T-helper 22 cell (primary cell): ENCODE measurements around the gene VSIG8.
A peak's percentile ranks its signal among the peaks of the same experiment; 100 is the strongest.

Source experiments
- DNase-seq: peaks from one replicate; pipeline ENCODE4 v3.0.0-alpha.2; 2020; ENCODE audit warnings: low read depth

The VSIG8 gene

DNA sequence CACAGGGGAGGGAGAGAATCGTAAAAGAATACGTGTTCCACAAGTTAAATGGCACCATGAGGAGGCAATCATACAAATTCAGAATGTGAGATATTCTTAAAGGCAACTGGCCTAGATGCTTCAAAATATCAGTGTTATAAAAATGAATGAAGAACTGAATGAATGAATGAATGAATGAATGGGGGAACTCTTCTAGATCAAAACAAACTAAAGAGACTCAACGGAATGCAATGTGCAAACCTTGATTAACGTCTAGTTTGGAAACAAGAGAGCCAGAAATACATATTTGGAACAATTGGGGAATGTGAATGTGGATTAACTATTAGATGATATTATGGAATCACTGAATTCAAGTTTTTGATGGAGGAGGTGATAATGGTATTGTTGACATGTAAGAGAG, 20.7 kb upstream of the VSIG8 start:
- no peak for DNase-seq

GRCh38 chr1:159882527-159882862, 20.0 kb upstream of the VSIG8 start:
- no peak for DNase-seq

GRCh38 chr1:159881622-159882526, 19.4 kb upstream of the VSIG8 start:
- DNase-seq: peak; percentile 28

- no peak for DNase-seq
Observed at GRCh38 chr1:159880430-159880829, 18.0 kb upstream of the VSIG8 start.

GRCh38 chr1:159879977-159880376, 17.5 kb upstream of the VSIG8 start:
- DNase-seq: no peak

DNA sequence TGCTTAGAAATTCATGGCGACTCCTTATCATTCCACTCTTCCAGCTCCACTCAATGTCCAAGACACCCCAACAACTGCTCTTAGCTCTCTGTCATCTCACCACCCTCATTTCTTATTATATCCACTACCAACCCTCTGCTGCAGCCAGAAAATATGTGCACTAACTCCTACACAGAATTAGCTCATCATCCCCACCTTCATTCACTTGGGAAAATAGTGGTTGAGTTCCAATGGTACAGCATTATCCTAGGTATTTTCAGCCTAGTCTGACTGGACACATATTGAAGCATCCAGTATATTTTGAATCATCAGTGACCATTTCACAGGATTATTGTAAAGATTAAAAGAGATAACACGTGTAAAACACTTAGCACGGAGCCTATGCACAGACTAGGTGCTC, 16.7 kb upstream of the VSIG8 start:
- no peak for DNase-seq

GRCh38 chr1:159877695-159878444, 15.4 kb upstream of the VSIG8 start:
- no peak for DNase-seq

GRCh38 chr1:159873530-159874143, 11.2 kb upstream of the VSIG8 start:
- no peak for DNase-seq

DNA sequence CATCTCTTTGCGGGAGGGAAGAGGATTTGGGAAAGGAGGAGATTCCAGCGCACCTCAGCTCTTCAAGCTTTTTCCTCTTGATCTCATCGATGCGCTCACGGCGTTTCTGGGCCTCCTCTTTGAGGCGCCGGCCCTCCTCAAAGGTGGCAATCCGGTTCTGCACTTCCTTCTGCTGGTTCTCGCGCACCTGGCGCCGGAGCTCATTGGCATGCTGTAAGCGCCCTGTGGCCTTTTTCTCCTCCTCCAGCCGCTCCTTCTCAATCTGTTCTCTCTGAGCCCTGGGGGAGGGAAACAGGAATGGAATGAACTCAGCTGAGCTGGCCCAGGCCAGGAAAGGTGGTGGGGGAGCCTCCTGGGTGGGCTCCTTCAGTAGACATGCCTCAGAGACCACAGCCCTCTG, 10.4 kb upstream of the VSIG8 start:
- DNase-seq: no peak

GRCh38 chr1:159870704-159871103, 8.2 kb upstream of the VSIG8 start:
- no peak for DNase-seq

- DNase-seq: no peak
Observed at GRCh38 chr1:159869607-159870006, 7.2 kb upstream of the VSIG8 start.

DNA sequence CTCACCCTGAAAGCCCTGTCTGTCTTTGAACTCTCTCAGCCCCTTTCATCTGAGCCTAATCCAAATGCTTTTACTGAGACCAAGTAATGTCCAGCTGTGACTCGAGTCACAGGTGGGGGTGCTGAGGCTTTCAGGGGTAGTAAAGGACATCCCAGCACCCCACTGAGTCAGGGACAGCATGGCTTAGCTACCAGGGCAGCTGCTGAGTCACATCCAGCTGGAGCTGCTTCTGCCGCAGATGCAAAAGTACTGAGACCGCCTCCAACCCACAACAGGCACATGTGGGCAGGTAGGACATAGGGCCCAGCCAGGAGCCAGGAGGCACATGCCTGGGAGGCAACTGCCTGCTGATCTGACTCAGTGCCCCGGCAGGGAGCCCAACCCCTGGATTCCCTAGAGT, 6.7 kb upstream of the VSIG8 start:
- DNase-seq: no peak

GRCh38 chr1:159868766-159869165, 6.3 kb upstream of the VSIG8 start:
- no peak for DNase-seq

DNA sequence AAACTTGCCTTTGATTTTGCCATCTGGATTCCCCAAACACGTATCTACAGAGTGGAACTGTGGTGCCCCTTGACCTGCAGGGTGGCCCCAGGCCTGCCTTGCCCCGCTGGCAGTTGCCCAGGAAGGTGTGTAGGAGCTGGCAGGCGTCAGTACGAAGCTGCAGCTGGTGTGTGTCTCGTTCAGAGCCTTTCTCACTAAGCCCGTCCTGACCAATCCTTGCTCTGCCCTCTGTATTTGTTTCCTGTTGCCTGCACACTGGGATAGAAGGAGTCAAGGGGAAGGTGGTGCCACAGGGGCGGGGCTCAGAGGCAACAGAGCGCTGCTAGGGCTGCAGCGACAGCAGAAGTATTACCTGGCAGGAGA, 5.2 kb upstream of the VSIG8 start:
- no peak for DNase-seq

DNA sequence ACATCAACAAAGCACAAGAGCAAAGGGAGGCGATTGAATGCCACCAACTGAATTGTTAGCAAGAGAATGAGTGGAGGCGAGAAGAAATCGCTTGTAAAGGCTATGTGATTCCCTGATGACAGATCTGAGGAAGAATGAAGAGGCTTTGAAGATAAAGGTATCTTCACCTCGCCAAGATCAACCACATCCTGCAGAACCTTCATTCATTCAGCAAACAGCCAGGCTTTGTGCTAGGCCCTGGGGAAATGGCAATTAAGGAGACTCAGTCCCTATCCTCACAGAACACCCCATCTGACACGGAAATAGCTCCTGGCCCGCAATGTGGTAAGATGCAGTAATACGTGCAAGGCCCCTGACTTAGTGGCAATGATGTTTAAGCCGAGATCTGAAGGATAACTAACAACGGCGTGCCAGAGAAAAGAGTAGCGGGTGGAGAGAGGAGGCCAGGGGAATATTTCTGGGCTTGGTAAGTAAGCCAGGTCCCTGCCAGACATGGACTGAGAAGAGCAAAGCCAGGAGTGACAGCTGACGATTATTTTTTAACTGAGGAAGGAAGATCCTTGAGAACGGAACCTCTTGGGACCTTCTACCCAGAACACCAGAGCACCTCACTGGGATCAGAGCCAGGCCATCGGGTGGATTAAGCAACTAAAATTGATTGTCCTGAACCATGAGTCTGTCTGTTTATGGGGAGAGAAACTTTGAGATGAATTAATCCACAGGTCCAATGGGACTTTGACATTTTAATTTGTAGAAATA, 4.6 kb upstream of the VSIG8 start:
- DNase-seq: no peak

- no peak for DNase-seq
Observed at GRCh38 chr1:159866066-159866465, 3.6 kb upstream of the VSIG8 start.

DNA sequence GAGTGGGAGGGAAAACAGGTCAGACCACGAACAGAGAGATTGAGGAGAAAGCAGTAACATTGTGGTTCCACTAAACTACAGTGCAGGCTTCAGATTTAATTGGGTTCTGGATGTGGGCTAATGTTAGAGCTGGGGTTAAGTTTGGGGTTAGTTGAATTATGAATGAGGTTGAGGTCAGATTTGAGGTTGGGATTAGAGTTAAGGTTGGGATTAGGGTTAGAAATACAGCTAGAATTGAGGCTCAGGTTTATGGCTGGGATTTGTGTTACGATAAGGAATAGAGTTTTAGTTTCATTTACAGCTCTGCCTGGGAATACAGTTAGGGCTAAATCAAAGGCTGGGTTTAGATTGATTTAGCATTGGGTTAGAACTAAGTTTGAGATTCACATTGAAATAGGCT, 1.8 kb upstream of the VSIG8 start:
- no peak for DNase-seq

GRCh38 chr1:159862031-159862430, 426 bp downstream of the VSIG8 start:
- no peak for DNase-seq

DNA sequence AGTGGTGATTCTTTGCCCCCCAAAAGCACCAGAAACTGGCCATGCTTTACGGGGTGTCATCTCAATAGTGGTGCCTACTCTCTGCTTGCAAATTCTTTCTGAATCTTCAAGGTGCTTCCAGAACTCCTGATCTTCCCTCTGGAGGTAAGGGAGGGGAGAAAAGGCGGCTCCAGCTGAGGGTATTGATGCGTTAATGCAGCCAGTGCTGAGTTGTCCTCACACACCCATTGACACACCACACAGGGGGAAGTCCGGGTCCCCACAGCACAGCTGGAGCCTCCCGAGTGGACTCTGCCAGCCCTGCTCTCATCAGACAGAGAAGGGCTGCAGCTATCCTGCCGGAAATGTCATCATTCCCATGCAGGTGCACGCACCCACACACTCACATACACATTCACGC, 1.2 kb downstream of the VSIG8 start:
- DNase-seq: no peak

- no peak for DNase-seq
Observed at GRCh38 chr1:159860456-159860855, 2.0 kb downstream of the VSIG8 start.

DNA sequence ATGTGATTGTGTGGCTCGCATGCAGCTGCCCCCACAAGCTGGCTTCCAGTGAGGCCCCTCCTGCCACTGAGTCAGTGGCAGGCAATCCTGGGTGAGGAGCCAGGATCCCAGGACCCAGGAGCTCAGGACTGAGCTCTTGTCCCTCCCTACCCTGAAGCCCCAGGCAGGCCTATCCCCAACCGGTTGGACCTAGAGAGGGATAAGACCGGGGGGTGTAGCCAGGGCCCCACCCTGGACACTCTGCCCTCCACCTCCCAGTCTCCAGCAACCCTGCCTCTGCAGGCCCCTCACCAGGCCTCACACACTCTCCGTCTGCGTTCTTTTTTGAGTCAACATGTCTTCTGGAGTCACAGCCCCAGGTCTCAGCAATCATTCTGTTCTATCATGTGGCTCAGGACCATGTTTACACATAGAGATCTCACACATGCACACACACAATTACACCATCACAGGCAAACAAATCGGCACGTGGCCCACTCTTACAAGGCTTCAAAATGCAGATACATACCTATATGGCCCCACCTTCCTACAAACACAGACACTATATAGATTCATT, 2.6 kb downstream of the VSIG8 start:
- DNase-seq: no peak

DNA sequence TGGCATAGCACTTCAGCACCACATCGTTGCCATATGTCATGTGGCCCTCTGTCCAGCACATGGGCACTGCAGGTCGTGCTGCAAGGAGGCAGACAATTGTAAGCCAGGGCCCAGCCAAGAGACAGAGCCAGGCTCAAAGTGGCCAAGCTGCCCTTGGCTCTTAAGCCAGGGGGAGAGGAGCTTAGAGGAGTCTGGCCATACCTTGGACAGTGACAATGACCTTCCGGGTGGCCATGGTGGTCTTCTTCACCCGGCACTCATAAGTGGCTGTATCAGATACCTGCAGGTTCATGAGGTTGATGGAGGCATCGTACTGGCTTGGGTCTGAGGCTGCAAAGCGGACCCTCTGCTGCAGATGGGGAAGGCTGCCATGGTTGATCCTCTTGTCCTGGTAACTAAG, 4.6 kb downstream of the VSIG8 start:
- DNase-seq: no peak
